NK-92 (cell line): Measurements from ENCODE around the gene TEAD1.

Source experiments
- DNase-seq: peaks from one replicate; lab custom pipeline; 2025; ENCODE audit not compliant: unreplicated experiment; lab: John Stamatoyannopoulos, UW

Gene TEAD1

GRCh38 chr11:12706545-12707499 lies 32.6 kb downstream of the TEAD1 start:
- no peak for DNase-seq

GRCh38 chr11:12707500-12707880 lies 33.3 kb downstream of the TEAD1 start:
- no peak for DNase-seq

GRCh38 chr11:12711496-12711895 lies 37.3 kb downstream of the TEAD1 start:
- no peak for DNase-seq

DNA sequence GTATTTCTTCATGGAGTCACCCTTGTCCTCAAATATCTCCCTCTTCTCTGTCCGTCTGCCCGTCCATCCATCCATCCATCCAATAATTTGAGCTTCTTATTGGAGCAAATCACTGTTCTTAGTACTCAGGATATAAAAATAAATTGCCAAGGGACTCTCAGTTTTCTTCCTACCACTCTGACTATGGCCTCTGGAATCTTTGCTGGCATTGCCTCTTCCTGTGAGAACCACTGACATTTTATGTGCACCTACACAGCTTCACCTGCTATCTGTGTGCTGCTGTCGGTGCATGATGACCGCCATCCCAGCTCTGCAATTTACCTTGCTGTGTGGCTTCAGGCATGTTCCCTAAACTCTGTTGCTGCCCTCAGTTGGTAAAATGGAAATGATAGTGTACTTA lies 37.9 kb downstream of the TEAD1 start:
- DNase-seq, result no peak

GRCh38 chr11:12715131-12715530 lies 40.9 kb downstream of the TEAD1 start:
- DNase-seq, result no peak

DNA sequence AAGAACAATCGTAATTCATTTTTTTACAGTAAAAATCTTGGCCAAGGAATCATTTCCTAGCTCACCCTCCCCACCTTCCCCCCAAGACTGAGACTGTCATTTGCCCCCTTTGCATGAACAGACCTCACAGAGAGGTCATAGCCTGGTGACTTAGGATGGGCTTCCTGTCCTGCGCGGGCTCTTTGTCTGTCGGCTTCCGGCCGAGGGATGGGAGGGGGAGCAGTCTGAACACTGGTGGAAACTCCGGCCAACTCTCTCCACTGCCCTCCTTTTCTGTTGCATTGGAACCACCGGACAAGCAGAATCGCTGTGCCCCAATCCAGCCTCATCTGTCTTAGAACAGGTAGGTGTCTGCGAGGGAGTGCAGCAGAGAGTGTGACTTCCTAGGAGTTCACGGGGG lies 41.7 kb downstream of the TEAD1 start:
- DNase-seq, result no peak

DNA sequence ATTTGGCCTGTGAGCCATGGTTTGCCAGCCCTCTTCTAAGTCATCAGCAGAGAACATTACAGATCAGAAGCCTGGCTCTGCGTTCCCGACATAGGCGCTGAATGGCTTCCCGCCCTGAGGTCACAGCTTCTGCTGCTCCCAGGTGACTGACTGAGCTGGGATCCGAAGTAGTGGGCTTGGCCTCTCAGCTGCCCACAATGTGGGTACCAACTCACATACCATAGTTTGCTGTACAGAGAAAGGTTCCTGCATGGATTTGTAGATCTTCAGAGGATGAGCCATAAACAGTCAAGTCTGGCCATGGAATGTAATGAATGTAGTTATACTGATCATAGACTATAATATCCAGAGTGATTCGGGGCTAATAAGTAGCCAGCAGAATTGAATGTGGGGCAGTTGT lies 42.6 kb downstream of the TEAD1 start:
- no peak for DNase-seq

GRCh38 chr11:12717851-12718291 lies 43.6 kb downstream of the TEAD1 start:
- no peak for DNase-seq

DNA sequence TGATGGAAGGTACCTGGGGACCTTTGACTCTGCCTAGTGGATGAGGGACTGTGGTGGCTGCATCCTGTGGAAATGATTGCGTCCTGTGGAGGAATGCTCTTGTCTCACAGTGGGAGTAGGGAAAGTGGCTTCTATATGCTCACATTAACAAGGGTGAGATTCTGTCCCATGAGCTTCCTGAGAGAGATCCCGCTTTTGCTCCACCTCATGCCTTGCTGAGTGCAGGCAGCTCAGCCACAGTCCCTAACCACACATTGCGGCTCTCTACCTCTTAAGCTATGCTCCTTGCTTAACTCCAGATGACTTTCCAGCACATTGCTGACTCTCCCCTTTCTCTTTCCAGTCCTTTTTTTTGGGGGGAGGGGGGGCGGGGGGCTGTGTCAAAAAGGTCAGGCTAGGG lies 45.0 kb downstream of the TEAD1 start:
- DNase-seq, result no peak

DNA sequence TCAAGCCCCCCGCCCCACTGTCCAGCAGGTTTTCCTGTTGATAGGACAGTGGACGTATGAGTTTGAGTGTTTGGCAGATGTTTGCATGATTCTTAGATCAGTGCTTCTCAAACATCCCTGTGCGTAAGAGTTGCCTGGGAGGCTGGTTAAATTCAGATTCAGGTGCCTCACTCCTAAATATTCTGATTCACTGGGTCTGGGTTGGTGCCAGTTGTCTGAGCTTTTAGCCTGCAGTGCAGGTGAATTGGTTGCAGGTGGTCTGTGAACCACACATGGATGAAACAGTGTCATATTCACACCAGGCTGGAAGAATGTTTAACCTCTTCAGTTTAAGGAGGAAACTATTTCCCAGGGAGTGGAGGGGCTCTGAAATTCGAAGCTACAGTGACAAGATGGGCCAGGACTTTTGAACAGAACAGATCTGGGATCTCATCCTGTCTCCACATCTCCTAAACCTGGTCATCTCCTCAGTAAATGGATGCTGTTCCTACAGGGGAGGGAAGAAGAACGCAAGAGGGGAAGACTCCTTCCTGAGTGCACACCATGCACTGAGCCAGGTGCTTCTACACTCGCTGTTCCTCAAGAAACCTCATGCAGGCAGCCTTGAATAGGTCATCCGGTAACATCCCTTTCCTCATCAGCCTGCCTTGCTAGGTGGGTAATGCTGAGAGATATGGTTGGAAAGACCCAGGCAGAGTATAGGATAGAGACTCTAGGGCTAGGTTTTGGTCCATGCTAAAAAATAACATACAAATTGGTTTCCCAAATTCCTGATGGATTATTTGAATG lies 47.8 kb downstream of the TEAD1 start:
- no peak for DNase-seq

GRCh38 chr11:12723421-12724300 lies 49.4 kb downstream of the TEAD1 start:
- no peak for DNase-seq

DNA sequence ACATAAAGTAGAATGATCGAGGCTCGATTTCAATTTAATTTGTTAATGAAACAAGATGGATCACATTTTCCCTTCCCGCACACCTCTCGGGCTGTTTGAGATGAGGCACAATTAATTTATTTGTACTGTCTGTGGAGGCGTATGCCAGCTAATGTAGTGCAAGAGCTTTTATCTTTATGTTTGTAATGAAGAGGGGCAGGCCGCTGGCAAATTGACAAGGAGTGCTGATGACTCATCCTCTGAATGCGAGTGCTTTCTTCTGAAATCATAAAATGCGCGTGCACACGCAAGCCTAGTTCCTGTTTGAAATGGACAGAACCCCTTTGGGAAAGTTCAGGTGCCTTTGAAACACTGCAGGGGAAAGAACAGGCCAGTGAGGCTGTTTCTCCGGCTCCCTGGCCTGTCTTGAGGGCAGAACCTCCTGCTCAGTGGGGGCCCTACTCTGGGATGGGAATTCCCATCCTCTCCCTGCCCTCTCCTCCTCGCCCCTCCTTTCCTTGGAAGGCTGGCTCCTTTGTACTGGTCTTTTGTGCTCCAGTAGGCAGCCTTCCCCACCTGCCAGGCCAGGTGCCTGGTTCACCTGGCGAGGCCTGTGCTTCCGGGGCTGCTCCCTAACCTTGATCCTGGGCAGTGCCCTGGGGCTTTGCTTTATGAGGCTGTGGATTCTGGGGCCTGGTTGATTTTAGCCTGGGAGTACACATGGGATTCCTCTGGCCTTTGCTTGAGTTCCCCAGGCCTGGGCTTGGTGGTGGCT lies 50.3 kb downstream of the TEAD1 start:
- no peak for DNase-seq

DNA sequence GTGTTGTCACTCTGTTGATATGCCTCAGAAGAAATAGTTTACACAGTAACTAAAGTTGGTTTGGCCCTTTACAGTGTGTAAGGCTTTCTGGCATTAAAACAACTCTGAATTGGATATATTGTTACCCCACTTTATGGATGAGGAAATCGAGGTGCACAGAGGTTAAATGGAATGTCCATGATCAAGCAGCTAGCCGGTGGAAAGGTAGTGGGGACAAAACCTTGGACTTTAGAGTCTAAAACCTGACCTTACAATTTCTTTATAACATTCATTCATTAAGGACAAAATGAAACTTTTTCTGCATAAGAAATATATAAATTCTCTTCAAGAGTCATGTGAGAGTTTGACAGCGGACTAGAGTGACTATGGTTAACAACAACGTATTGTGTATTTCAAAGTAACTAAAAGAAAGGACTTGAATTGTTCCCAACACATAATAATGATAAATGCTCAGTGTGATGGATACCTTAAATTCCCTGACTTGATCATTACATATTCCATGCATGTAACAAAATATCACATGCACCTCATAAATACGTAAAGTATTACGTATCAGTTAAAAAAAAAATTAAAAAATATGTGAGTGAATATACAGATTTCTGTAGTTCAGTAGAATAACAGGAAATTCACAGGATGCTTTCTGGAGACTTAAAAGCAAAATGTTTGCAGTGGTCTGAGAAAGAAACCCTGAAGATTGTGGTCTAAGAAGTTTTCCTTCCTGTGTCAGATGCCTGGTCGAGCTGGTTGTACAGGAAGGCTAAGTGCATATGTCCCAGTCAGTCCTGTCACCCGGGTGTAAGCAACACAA lies 51.0 kb downstream of the TEAD1 start:
- DNase-seq, result no peak

DNA sequence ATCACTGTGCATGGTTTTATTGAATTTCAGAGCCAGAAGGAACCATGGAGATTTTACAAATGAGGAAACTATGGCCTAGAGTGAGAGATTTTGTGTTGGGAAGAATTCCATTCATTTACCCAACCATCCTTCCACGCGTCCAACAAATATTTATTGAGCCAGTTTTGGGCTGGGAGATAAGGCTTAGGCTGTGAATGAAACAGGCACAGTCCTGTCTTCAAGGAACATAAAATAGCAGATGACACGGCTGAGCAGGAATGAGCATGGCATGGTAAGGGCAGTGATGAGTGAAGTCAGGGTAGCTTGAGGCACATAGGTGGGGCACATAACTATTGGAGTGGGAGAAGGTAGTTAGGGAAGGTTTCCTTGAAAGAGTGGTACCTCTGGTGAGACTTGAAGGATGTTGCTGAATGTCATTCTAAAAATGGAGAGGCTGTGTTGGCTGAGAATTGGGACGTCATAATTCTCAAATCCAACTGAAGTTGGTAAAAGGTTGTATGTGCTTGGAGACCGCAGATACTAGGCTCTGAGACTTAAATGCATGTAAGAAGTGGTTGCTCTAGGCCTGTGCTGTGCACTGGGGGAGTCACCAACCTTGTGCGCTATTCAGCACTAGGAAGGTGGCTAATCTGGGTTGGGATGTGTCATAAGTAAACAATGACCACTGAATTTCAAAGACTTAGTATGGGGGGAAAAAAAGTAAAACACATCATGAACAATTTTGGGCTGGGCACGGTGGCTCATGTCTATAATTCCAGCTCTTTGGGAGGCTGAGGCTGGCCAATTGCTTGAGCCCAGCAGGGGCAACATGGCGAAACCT lies 51.9 kb downstream of the TEAD1 start:
- DNase-seq, result no peak

DNA sequence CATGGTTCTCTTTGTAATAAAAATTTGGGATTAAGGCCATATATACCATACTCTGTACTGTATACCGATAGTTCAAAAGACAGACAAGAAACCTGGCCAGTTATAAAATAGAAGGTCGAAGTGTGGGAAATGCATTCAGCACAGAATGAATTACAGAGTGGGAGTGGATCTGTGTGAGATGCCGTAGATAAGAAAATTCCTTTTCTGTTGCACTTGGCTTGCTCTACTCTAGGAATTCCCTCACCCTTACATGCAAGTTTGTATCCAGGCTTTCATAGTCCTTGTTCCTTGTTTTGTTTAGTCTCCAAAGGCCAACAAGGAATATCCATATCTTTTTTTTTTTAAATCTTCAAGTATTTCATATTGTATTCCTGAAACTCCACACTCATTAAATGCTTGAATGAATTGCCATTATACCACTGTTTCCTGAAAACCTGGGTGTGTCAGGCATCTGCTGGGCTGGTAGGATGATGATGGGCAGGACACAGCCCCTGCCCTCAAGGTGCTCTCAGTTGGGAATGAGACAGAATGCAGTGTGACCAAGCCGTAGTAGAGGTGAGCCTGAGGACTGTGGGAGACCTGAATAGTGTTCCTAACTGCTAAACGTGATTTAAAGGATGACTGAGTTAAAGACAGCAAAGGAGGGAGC lies 53.5 kb downstream of the TEAD1 start:
- DNase-seq, result no peak

DNA sequence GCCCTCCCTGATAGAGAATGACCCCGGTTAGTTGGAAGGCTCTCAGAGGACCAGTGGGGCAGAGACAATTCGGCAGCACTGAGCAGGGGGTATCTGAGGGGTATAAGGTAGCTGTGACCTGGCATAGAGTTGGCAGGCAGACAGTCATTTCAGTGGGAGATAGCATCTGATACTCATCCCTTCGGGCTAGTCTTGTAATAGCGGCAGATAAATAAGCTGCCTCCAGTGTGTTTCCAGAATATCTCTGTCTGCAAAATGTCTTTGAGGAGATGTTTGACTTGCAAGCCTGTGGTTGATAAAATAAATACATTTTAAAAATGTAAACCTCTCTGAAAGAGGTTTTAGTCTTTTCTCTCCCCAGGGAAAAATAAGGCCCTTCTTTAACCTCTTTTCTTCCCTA lies 54.2 kb downstream of the TEAD1 start:
- DNase-seq, result no peak

DNA sequence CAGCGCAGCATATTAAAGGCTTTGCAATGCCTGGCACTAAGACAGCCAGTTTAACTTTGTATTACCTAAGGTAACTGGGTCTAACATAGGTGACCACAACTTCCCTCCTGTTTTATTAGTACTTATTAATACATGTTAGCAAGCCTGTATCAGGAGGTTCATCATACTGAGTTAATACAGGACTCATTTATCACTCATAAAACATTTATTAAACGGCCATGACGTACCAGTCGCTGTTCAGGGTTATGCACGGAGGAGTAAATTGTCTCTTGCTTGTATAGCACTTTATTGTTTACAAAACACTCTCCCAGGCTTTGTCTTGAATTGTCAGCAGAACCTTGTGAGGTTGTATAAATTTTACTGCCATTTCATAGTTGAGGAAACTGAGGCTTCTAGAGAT lies 55.7 kb downstream of the TEAD1 start:
- no peak for DNase-seq

DNA sequence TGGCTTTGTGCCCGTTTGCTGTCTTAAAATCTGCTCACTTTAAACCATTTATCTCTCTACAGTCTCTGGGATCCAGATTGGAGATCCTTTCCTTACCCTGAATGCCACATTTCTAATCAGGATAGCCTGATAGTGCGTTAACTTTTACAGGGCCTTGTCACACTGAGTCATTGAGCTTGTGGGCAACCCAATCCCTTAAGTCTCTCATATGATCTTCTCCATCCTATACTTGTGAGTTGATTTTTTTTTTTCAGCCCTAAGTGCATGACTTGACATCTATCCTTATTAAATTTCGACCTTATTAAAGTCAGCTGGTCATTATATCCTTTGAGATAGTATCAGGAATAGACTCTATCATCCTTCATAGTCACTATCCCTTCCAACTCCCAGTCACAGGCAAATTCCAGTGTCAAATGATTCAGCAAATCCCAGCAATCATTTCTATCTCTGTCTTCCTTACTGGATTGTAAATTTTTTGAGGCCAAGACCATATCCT lies 57.7 kb downstream of the TEAD1 start:
- DNase-seq, result no peak
